ENCODE measurements around the gene TMEM120A.

Gene TMEM120A

DNA sequence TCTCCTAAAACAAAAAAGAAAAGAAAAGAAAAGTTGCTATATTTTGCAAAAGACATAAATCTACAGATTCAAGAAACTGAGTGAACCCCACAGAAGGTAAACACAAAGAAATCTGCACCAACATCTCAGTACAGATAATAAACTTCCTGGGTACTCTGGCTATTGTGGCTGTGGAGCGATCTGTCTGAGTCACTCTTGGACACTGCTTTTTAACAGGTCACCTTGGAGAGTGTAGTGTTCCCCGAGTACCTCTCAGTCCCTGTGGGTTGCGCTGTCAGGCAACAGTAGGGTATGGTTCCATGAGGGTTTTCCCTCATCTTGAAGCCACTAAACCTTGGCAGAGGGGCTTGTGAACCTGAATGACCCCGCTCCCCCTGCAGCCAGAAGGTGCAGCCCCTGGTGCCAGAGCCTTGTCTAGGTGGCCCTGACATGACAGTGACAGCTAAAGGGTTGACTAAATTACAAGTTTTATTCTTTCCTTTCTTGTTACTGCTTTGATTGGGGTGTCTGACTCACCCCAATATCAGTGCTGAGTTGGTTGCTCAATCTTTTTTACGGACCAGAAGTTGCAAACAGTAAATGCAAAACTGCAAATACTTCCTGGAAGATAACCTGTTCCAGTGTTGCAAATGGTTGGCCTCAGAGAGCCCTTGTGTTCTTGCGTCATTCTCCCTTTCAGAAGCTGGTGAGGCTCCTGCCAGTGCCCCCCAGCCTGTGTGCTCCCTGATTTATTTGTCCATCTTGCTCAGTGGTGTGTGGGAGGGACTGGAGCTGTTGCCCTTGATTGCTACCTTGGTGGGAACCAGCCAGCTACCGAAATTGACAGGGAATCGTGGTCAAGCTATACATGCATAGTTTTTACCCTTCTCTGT lies 48.9 kb downstream of the TMEM120A start:
- TF ChIP-seq GATA1 (IDR thresholded peaks at IDR 0.05; ENCODE audit: low read depth, low read length): no peak
- TF ChIP-seq POLR2A (IDR thresholded peaks at IDR 0.05; ENCODE audit: low read length): no peak
- DNase-seq: peak in 1 of 2 experiments; percentile 28

GRCh38 chr7:75944507-75944906 lies 49.9 kb downstream of the TMEM120A start:
- no peak for DNase-seq

GRCh38 chr7:75943864-75944263 lies 50.5 kb downstream of the TMEM120A start:
- TF ChIP-seq POLR2A (IDR thresholded peaks at IDR 0.05; ENCODE audit: low read length) (no peak), GATA1 (IDR thresholded peaks at IDR 0.05; ENCODE audit: low read depth, low read length) (no peak)
- peak in 1 of 2 experiments; percentile 54 for DNase-seq

More at GRCh38 chr7:75944507-75944906, 49.9 kb downstream of the TMEM120A start:
- no peak for TF ChIP-seq POLR2A (IDR thresholded peaks at IDR 0.05; ENCODE audit: low read length)
- no peak for TF ChIP-seq GATA1 (IDR thresholded peaks at IDR 0.05; ENCODE audit: low read depth, low read length)

GRCh38 chr7:75938921-75939320 lies 55.5 kb downstream of the TMEM120A start:
- TF ChIP-seq GATA1 (IDR thresholded peaks at IDR 0.05; ENCODE audit: low read depth, low read length): no peak
- no peak for TF ChIP-seq POLR2A (IDR thresholded peaks at IDR 0.05; ENCODE audit: low read length)
- no peak for DNase-seq

DNA sequence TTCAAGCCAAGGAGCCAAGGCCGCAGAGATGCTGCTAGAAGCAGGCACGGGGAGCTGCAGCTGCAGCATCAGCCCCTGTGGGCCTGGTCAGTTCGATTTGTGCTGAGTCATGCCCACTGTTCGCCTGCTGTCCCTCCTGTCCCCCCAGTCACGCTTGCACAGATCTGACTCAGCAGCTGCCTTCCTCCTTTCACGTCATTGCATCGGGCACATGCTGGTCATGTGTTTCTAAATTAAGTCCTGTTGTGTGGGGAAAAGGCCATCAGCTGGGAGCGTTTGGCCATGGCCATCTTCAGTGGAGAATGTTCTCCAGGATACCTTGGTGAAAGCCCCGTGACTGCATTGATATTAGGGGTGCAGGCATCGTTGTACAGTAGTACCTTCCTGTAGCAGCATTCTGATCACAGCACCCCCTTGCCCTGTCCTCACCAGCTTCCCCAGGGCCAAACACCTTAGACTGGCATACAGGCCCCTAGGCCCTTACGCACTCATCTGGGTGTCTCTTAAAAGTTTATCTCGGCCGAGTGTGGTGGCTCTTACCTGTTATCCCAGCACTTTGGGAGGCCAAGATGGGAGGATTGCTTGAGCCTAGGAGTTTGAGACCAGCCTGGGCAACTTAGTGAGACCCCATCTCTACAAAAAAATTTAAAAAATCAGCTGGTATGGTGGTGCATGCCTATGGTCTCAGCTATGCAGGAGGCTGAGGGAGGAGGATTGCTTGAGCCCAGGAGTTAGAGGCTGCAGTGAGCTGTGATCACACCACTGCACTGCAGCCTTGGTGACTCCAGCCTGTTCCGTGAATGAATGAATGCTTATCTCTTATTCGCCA lies 56.2 kb downstream of the TMEM120A start:
- TF ChIP-seq GATA1 (IDR thresholded peaks at IDR 0.05; ENCODE audit: low read depth, low read length): no peak
- no peak for TF ChIP-seq POLR2A (IDR thresholded peaks at IDR 0.05; ENCODE audit: low read length)
- DNase-seq: peak; percentile 81 to 88

Measured in erythroblast (primary cell).